GM13976 (cell line): Measurements from ENCODE around the gene BARX1.

Experiments
- DNase-seq: peaks from one replicate; pipeline ENCODE4 v3.0.0; 2012; ENCODE audit warnings: low spot score
- CTCF ChIP-seq: IDR thresholded peaks from 2 replicates; pipeline ENCODE4 v1.5.1; 2012; ENCODE audit warnings: borderline replicate concordance, mild to moderate bottlenecking; ENCODE audit not compliant: insufficient read depth; ENCODE audit errors: extremely low read depth, missing control alignments, control extremely low read depth
- in situ Hi-C: fragments of 300-500 bp; cut with MboI; formaldehyde crosslinking; loops from one replicate; pipeline ENCODE4 v1.12.0; 2022; ENCODE audit warnings: low sequenced_read_pairs, mixed read lengths, inconsistent platforms; ENCODE audit not compliant: unreplicated experiment

BARX1 gene

DNA sequence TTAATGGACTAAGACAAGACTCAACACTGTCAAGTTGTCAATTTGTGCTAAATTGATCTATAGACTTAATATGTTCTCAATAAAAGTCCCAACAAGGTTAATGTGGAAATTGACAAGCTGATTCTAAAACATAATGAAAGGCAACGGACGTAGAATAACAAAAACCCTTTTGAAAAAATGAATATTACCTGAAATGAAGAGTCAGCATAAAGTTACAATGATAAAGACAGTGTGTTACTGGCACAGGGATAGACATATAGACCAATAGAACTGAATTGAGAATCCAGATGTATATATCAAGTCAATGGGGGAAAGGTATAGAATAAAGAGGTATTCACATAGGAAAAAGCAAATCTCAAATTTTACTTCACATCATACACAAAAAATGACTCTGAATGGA is 37.7 kb upstream of the BARX1 start:
- in situ Hi-C loops = no loop called here
- TF ChIP-seq CTCF = no peak
- DNase-seq = no peak

DNA sequence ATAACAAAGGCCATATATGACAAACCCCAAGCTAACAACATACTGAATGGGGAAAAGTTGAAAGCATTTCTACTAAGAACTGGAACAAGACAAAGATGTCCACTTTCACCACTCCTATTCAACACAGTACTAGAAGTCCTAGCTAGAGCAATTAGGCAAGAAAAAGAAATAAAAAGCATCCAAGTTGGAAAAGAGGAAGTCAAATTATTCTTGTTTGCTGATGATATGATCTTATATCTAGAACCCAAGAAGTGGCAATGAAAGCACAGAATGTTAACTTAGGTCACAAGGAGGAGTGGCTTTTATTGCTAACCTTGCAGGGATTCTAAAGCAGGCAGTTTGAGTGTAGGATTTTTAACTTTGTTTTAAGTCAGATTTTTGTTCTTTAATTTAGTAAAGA is 35.3 kb upstream of the BARX1 start:
- DNase-seq = no peak
- in situ Hi-C loops = no loop called here
- no peak for TF ChIP-seq CTCF

- in situ Hi-C loops = no loop called here
- no peak for TF ChIP-seq CTCF
- no peak for DNase-seq
These were observed 32.9 kb upstream of the BARX1 start for GRCh38 chr9:93988056-93988455.

DNA sequence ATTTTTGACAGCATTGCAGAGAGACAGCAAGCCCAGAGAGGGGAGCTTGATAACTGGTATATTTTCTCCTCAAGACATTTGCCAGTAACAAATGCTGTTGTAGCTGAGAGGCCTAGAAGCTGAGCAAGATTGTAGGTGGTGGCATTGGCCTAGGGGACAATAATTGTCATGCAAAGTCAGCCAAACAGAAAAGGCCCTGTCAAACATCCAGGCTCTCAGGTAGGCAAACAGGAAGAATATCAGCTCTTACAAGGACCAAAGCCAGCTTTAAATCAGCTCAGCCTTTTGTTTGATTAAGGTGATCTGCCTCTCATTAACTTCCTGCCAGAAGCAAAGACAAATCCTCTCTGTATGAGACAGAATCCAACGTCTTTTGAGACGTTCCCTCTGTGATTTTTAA is 29.7 kb upstream of the BARX1 start:
- no peak for TF ChIP-seq CTCF
- no peak for DNase-seq
- in situ Hi-C loops = no loop called here

DNA sequence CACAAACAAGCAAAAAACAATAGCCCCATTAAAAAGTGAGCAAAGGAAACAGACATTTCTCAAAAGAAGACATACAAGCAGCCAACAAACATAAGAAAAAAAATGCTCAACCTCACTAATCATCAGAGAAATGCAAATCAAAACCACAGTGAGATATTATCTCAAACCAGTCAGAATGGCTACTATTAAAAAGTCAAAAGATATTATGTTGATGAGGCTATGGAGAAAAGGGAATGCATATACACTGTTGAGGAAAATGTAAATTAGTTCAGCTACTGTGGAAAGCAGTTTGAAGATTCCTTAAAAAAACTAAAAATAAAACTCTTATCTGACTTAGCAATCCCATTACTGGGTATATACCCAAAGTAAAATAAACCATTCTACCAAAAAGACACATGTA is 28.7 kb upstream of the BARX1 start:
- no peak for TF ChIP-seq CTCF
- DNase-seq = no peak
- in situ Hi-C loops = no loop called here

GRCh38 chr9:93979721-93980120 is 24.6 kb upstream of the BARX1 start:
- in situ Hi-C loops = no loop called here
- DNase-seq = no peak
- no peak for TF ChIP-seq CTCF

DNA sequence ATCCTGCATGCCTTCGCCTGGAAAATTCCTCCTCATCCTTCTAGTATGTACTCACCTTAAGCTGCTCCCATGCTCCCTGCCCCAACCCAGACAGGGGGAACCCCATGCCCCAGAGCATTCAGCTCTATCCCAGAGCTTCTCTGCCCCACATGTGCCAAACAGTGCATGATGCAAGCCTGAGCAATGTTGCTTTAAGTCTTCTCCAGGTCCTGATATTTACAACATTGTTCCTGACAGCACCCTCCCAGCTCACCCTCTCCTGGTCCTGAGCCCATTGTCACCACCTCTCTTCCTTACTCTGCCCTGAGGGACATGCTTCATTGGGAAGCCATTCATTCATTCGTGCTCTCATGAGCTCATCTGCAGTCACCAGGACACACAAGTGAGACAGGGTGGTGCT is 23.4 kb upstream of the BARX1 start:
- TF ChIP-seq CTCF = no peak
- in situ Hi-C loops = no loop called here
- DNase-seq = no peak
